Activated CD4-positive, CD25-positive, alpha-beta regulatory T cell treated with anti-CD3 and anti-CD28 coated beads, Interleukin-2, amount 50 U/mL, for 16 hours (primary cell): ENCODE results near the gene PNISR.
A peak's percentile ranks its signal among the peaks of the same experiment; 100 is the strongest.
"Not testable (repeated sequence)": the region's sequence is repeated elsewhere in the genome, so short reads cannot be mapped to it uniquely, and the experiment has no call there.

ENCODE experiments used
- DNase-seq: peaks from one replicate; pipeline ENCODE4 v3.0.0-alpha.2; 2020; ENCODE audit warnings: low read depth, low spot score

The PNISR gene

GRCh38 chr6:99424761-99425646 is at the start of gene PNISR:
Gene PNISR (minus strand): TSS chr6:99425308. CDS start chr6:99414659, 10,649 bp downstream.
- DNase-seq, result peak; percentile 81

- no peak for DNase-seq
These were observed 48.6 kb upstream of the PNISR start for GRCh38 chr6:99473730-99474129.

- no peak for DNase-seq
These were observed 46.5 kb upstream of the PNISR start for GRCh38 chr6:99471638-99472037.

- DNase-seq, result no peak
These were observed 42.5 kb upstream of the PNISR start for GRCh38 chr6:99467509-99468106.

GRCh38 chr6:99459133-99459532 is 34.0 kb upstream of the PNISR start:
- DNase-seq, result not testable (repeated sequence)

GRCh38 chr6:99458319-99458718 is 33.2 kb upstream of the PNISR start:
- no peak for DNase-seq

- DNase-seq, result no peak
These were observed 21.0 kb upstream of the PNISR start for GRCh38 chr6:99446076-99446475.

GRCh38 chr6:99434702-99435530 is 9.8 kb upstream of the PNISR start:
- DNase-seq, result no peak

- no peak for DNase-seq
These were observed 7.8 kb upstream of the PNISR start for GRCh38 chr6:99432877-99433276.

GRCh38 chr6:99431901-99432300 is 6.8 kb upstream of the PNISR start:
- no peak for DNase-seq

GRCh38 chr6:99427988-99428387 is 2.9 kb upstream of the PNISR start:
- DNase-seq, result no peak

- DNase-seq, result no peak
These were observed 1.3 kb upstream of the PNISR start for GRCh38 chr6:99426451-99426757.

- DNase-seq, result peak; percentile 41
These were observed 741 bp upstream of the PNISR start for GRCh38 chr6:99425647-99426450.

- DNase-seq, result no peak
These were observed 1.1 kb downstream of the PNISR start for GRCh38 chr6:99424022-99424421.

- DNase-seq, result no peak
These were observed 2.2 kb downstream of the PNISR start for GRCh38 chr6:99422912-99423311.

GRCh38 chr6:99416892-99417767 is 8.0 kb downstream of the PNISR start:
- DNase-seq, result no peak

- DNase-seq, result no peak
These were observed 8.9 kb downstream of the PNISR start for GRCh38 chr6:99416226-99416625.

- DNase-seq, result no peak
These were observed 9.7 kb downstream of the PNISR start for GRCh38 chr6:99415446-99415845.

- DNase-seq, result no peak
These were observed 13.0 kb downstream of the PNISR start for GRCh38 chr6:99412065-99412464.

- DNase-seq, result no peak
These were observed 15.4 kb downstream of the PNISR start for GRCh38 chr6:99409672-99410071.

GRCh38 chr6:99407076-99407475 is 18.0 kb downstream of the PNISR start:
- no peak for DNase-seq
